Caco-2 (cell line): Measurements from ENCODE around the gene CFAP298. TPM values are rescaled to one million over a fixed set of nuclear protein-coding genes. Genes with fewer than 3 reads are reported as not detected.

Source experiments
- BruUV-seq: library from RNA; stranded (reverse); fragments of 400-500 nt; replicated peaks from 2 replicates; lab custom pipeline; 2021; lab: Mats Ljungman, UMichigan
- CTCF ChIA-PET: fragments of 300-600 bp; sonication (Branson Sonifier 250); formaldehyde crosslinking; loops from one replicate; lab custom pipeline; 2022; ENCODE audit warnings: antibody characterized with exemption; lab: Charles Lee
- POLR2A ChIA-PET: fragments of 300-600 bp; sonication (Branson Sonifier 250); formaldehyde crosslinking; loops from one replicate; lab custom pipeline; 2022; ENCODE audit warnings: antibody characterized with exemption; lab: Charles Lee
- DNase-seq, 2 experiments: peaks; one replicate each; pipeline versions ENCODE4 v3.0.0 to v3.0.0-alpha.2; 2020 to 2022
- H3K27me3 ChIP-seq: replicated peaks from 2 replicates; pipeline ENCODE4 v1.6.0; 2011; ENCODE audit warnings: low read length; ENCODE audit not compliant: control insufficient read depth, insufficient read depth
- H3K36me3 ChIP-seq: 2 replicates; pipeline ENCODE4 v1.5.1; 2011; ENCODE audit warnings: low read length; ENCODE audit not compliant: control insufficient read depth, insufficient read depth
- H3K4me1 ChIP-seq: fragments of 250-450 bp; sonication (Bioruptor Pico); 2 replicates; pipeline ENCODE4 v1.5.1; 2020; ENCODE audit warnings: mild to moderate bottlenecking
- H3K4me3 ChIP-seq: 2 replicates; pipeline ENCODE4 v1.5.1; 2011; ENCODE audit warnings: low read depth, mild to moderate bottlenecking, control low read depth, low read length
- H3K9me3 ChIP-seq: fragments of 250-450 bp; sonication (Bioruptor Pico); 2 replicates; pipeline ENCODE4 v1.5.1; 2020; ENCODE audit warnings: mild to moderate bottlenecking, moderate library complexity
- H3K27ac Mint-ChIP-seq: one replicate; pipeline ENCODE4 v1.8.0; 2022; ENCODE audit warnings: mixed read lengths; ENCODE audit not compliant: unreplicated experiment
- H3K27me3 Mint-ChIP-seq: one replicate; pipeline ENCODE4 v1.8.0; 2022; ENCODE audit warnings: mixed read lengths; ENCODE audit not compliant: insufficient read depth, unreplicated experiment
- H3K36me3 Mint-ChIP-seq: one replicate; pipeline ENCODE4 v1.8.0; 2022; ENCODE audit warnings: mild to moderate bottlenecking, mixed read lengths; ENCODE audit not compliant: insufficient read depth, unreplicated experiment
- H3K4me1 Mint-ChIP-seq: one replicate; pipeline ENCODE4 v1.8.0; 2022; ENCODE audit warnings: low read depth, mixed read lengths; ENCODE audit not compliant: unreplicated experiment
- H3K4me3 Mint-ChIP-seq: one replicate; pipeline ENCODE4 v1.8.0; 2022; ENCODE audit warnings: mild to moderate bottlenecking, moderate library complexity, mixed read lengths; ENCODE audit not compliant: unreplicated experiment
- H3K9me3 Mint-ChIP-seq: one replicate; pipeline ENCODE4 v1.8.0; 2022; ENCODE audit warnings: mixed read lengths; ENCODE audit not compliant: unreplicated experiment
- intact Hi-C: fragments of 100-400 bp; cut with micrococcal nuclease; formaldehyde crosslinking; loops from one replicate; pipeline ENCODE4 v1.10.0; 2022; ENCODE audit not compliant: unreplicated experiment
- total RNA-seq: library from RNA; stranded (reverse); gene quantifications from 2 replicates; pipeline ENCODE4 v1.2.3, GENCODE V29; 2022
- TF ChIP-seq, protein P1 (sequence below), 2 experiments: fragments of 200-600 bp in 1 of 2; IDR thresholded peaks; 1 replicate in 1 of 2; 2 replicates in 1 of 2; pipeline versions ENCODE4 v1.5.1 to v1.8.0; 2011 to 2022; ENCODE audit warnings: antibody characterized with exemption in 1 of 2, control low read depth in 1 of 2, inconsistent platforms in 1 of 2, low read depth in 1 of 2, low read length in 1 of 2, mild to moderate bottlenecking in 1 of 2, moderate library complexity in 1 of 2; ENCODE audit not compliant: insufficient read depth in 1 of 2, severe bottlenecking in 1 of 2, unreplicated experiment in 1 of 2

CFAP298 gene
- total RNA-seq, 1 experiment from 2014 or later, result 54.5 TPM

DNA sequence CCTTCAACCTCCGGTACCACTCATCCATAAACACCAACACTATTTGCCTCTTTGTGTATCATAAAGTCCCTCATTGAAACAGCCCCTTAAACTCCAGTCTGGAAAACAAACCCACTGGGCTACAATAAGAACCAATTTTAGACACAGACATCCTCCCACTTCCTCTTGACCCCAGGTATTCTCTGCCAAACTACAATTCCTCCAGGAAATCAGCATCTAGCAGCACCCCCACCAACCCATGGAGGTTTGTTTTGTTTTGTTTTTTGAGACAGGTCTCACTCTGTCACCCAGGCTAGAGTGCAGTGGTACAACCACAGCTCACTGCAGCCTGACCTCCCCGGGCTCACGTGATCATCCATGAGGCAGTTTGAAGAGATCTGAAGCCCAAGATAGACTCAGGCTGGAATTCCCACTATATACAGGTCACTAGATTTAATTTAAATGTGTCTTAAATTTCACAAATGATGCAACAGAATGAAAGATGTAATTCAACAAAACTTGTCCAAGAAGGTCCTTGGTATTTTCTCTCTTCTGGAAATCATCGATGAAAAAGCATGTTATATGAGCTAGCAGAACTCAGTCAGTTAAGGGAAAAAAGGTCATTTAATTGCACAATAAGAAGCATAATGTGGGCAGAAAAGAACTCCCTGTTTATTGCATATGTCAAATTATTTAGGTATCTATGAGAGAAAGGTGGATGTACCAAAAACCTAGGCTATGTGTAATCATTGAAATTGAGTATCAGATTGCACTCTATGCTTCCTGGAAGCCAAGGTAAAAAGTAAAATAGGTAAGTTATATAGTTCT, 57.1 kb downstream of the CFAP298 start:
- no peak for DNase-seq
- intact Hi-C loops, result no loop called here
- Mint-ChIP-seq H3K4me3 (no peak overlapping the region), H3K4me1 (no peaks in the 10 kb centered on the region), H3K27me3 (no peaks in the 10 kb centered on the region), H3K36me3 (no peaks in the 10 kb centered on the region), H3K9me3 (no peaks in the 10 kb centered on the region), H3K27ac (no peak overlapping the region)
- H3K4me3 ChIP-seq, result no peak overlapping the region
- no TSS peak for BruUV-seq
- no peaks in the 10 kb centered on the region for H3K36me3 ChIP-seq
- H3K27me3 ChIP-seq, result no peaks in the 10 kb centered on the region
- POLR2A ChIA-PET, result no interaction called here
- no peaks in the 10 kb centered on the region for H3K4me1 ChIP-seq
- CTCF ChIA-PET, result no interaction called here
- TF ChIP-seq, protein P1, sequence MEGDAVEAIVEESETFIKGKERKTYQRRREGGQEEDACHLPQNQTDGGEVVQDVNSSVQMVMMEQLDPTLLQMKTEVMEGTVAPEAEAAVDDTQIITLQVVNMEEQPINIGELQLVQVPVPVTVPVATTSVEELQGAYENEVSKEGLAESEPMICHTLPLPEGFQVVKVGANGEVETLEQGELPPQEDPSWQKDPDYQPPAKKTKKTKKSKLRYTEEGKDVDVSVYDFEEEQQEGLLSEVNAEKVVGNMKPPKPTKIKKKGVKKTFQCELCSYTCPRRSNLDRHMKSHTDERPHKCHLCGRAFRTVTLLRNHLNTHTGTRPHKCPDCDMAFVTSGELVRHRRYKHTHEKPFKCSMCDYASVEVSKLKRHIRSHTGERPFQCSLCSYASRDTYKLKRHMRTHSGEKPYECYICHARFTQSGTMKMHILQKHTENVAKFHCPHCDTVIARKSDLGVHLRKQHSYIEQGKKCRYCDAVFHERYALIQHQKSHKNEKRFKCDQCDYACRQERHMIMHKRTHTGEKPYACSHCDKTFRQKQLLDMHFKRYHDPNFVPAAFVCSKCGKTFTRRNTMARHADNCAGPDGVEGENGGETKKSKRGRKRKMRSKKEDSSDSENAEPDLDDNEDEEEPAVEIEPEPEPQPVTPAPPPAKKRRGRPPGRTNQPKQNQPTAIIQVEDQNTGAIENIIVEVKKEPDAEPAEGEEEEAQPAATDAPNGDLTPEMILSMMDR (IDR thresholded peaks at IDR 0.05; ENCODE audit: insufficient read depth in 1 of 2, low read depth in 1 of 2, low read length in 1 of 2, severe bottlenecking in 1 of 2, unreplicated experiment in 1 of 2), result no peak
- no peaks in the 10 kb centered on the region for H3K9me3 ChIP-seq

GRCh38 chr21:32549886-32550285, 62.3 kb downstream of the CFAP298 start:
- CTCF ChIA-PET, result interaction anchor here (0.6 kb wide), 1 partner anchor 9 kb away, joined by 4 read pairs; no protein-coding TSS in a partner anchor
- H3K4me3 ChIP-seq, result no peak overlapping the region
- H3K36me3 ChIP-seq, result no peaks in the 10 kb centered on the region
- H3K9me3 ChIP-seq, result no peaks in the 10 kb centered on the region
- intact Hi-C loops, result no loop called here
- peaks cover 9% of the 10 kb centered on the region for H3K27me3 Mint-ChIP-seq
- H3K27ac Mint-ChIP-seq, result no peak overlapping the region
- DNase-seq, result no peak
- no peaks in the 10 kb centered on the region for H3K36me3 Mint-ChIP-seq
- TF ChIP-seq, protein P1 (IDR thresholded peaks at IDR 0.05; ENCODE audit: insufficient read depth in 1 of 2, low read depth in 1 of 2, low read length in 1 of 2, severe bottlenecking in 1 of 2, unreplicated experiment in 1 of 2), result no peak
- BruUV-seq, result no TSS peak
- POLR2A ChIA-PET, result no interaction called here
- no peaks in the 10 kb centered on the region for H3K4me1 Mint-ChIP-seq
- H3K4me3 Mint-ChIP-seq, result no peak overlapping the region
- H3K9me3 Mint-ChIP-seq, result no peaks in the 10 kb centered on the region
- H3K4me1 ChIP-seq, result no peaks in the 10 kb centered on the region
- no peaks in the 10 kb centered on the region for H3K27me3 ChIP-seq

GRCh38 chr21:32549440-32549839, 62.7 kb downstream of the CFAP298 start:
- no peaks in the 10 kb centered on the region for H3K4me1 ChIP-seq
- intact Hi-C loops, result no loop called here
- H3K36me3 Mint-ChIP-seq, result no peaks in the 10 kb centered on the region
- H3K27me3 ChIP-seq, result no peaks in the 10 kb centered on the region
- no peaks in the 10 kb centered on the region for H3K36me3 ChIP-seq
- no peaks in the 10 kb centered on the region for H3K9me3 Mint-ChIP-seq
- H3K4me3 Mint-ChIP-seq, result no peak overlapping the region
- ChIA-PET CTCF (interaction anchor here (0.6 kb wide), 1 partner anchor 9 kb away, joined by 4 read pairs; no protein-coding TSS in a partner anchor), POLR2A (no interaction called here)
- H3K9me3 ChIP-seq, result no peaks in the 10 kb centered on the region
- H3K4me3 ChIP-seq, result no peak overlapping the region
- no peak for DNase-seq
- no peaks in the 10 kb centered on the region for H3K4me1 Mint-ChIP-seq
- H3K27ac Mint-ChIP-seq, result no peak overlapping the region
- TF ChIP-seq, protein P1 (IDR thresholded peaks at IDR 0.05; ENCODE audit: insufficient read depth in 1 of 2, low read depth in 1 of 2, low read length in 1 of 2, severe bottlenecking in 1 of 2, unreplicated experiment in 1 of 2), result no peak
- H3K27me3 Mint-ChIP-seq, result peaks cover 9% of the 10 kb centered on the region
- BruUV-seq, result no TSS peak

Other genes starting within 250 kb of the CFAP298 start
- 17.1 and 21.1 TPM in 2 replicates for gene URB1, start 219.4 kb downstream of the CFAP298 start, total RNA-seq
- gene EVA1C, start 199.7 kb downstream of the CFAP298 start, total RNA-seq, result not detected in 2 replicates
- 0.19 TPM in 1 of 2 replicates, not detected in the other for gene TCP10L, start 26.9 kb downstream of the CFAP298 start, total RNA-seq
- 8.3 and 11.5 TPM in 2 replicates for gene SYNJ1, start 115.6 kb upstream of the CFAP298 start, total RNA-seq
- 64.0 and 65.8 TPM in 2 replicates for gene PAXBP1, start 159.4 kb upstream of the CFAP298 start, total RNA-seq